HL-60 (cell line): Measurements from ENCODE around the gene RPGRIP1.

Experiments
- CTCF ChIP-seq: IDR thresholded peaks from one replicate; pipeline ENCODE4 v1.5.1; 2011; ENCODE audit warnings: low read length, control low read depth, inconsistent platforms; ENCODE audit not compliant: insufficient read depth
- POLR2AphosphoS5 ChIP-seq: IDR thresholded peaks from 2 replicates; pipeline ENCODE4 v1.6.1; 2012; ENCODE audit warnings: low read depth

- TF ChIP-seq CTCF (no peak), POLR2AphosphoS5 (no peak)
Measured at GRCh38 chr14:21236948-21237797, 42.7 kb upstream of the RPGRIP1 start.
